Measurements from ENCODE around the gene ANAPC13. TPM values are rescaled to one million over a fixed set of nuclear protein-coding genes. Genes with fewer than 3 reads are reported as not detected.

ANAPC13 gene
- polyA plus RNA-seq, 1 donor from 2014 or later: 178 TPM

DNA sequence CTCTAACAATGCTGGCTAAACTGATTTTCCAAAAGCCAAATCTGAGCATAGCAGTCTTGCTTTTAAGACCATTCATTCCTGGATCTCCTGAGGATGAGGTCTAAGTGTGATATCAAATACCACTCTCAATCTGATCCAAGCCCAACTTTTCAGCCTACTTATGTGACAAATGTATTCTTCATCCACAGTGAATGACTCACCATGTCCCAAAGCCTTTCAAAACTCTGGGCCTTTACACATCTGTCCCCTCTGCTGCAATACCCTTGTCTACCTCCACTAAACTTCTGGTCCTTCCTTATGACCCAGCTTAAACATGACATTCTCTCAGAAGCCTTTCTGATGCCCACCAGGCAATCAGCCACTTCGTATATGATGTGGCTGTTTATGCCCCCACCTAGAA is 4.6 kb downstream of the ANAPC13 start:
- TF ChIP-seq TAF1 (IDR thresholded peaks at IDR 0.05; ENCODE audit: low read depth) (no peak), POLR2AphosphoS5 (IDR thresholded peaks at IDR 0.05) (no peak), EP300 (conservative IDR thresholded peaks at IDR 0.05; ENCODE audit: poor library complexity, severe bottlenecking) (no peak), REST (IDR thresholded peaks at IDR 0.05; ENCODE audit: borderline replicate concordance) (no peak), MXI1 (conservative IDR thresholded peaks at IDR 0.05; ENCODE audit: poor library complexity, severe bottlenecking) (no peak), EZH2 (IDR thresholded peaks at IDR 0.05; ENCODE audit: borderline replicate concordance, insufficient read depth, low read length, poor library complexity, severe bottlenecking) (no peak), SMC3 (conservative IDR thresholded peaks at IDR 0.05; ENCODE audit: poor library complexity) (no peak), RAD21 (conservative IDR thresholded peaks at IDR 0.05) (no peak)
- TF ChIP-seq, protein P1, sequence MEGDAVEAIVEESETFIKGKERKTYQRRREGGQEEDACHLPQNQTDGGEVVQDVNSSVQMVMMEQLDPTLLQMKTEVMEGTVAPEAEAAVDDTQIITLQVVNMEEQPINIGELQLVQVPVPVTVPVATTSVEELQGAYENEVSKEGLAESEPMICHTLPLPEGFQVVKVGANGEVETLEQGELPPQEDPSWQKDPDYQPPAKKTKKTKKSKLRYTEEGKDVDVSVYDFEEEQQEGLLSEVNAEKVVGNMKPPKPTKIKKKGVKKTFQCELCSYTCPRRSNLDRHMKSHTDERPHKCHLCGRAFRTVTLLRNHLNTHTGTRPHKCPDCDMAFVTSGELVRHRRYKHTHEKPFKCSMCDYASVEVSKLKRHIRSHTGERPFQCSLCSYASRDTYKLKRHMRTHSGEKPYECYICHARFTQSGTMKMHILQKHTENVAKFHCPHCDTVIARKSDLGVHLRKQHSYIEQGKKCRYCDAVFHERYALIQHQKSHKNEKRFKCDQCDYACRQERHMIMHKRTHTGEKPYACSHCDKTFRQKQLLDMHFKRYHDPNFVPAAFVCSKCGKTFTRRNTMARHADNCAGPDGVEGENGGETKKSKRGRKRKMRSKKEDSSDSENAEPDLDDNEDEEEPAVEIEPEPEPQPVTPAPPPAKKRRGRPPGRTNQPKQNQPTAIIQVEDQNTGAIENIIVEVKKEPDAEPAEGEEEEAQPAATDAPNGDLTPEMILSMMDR (IDR thresholded peaks at IDR 0.05; ENCODE audit: poor library complexity, severe bottlenecking): no peak
- H2AFZ ChIP-seq (ENCODE audit: low read depth, low read length): no peak overlapping the region
- peaks cover 10% of the 10 kb centered on the region for H3K36me3 ChIP-seq (ENCODE audit: insufficient read depth, low read length)
- H3K79me2 ChIP-seq (replicated peaks; ENCODE audit: insufficient read depth, low read length): peaks cover 12% of the 10 kb centered on the region
- no peak overlapping the region for H3K4me3 ChIP-seq (ENCODE audit: low read length)
- H3K27me3 ChIP-seq (ENCODE audit: insufficient read depth, low read depth, low read length): no peaks in the 10 kb centered on the region
- H3K27ac ChIP-seq (ENCODE audit: low read length): no peak overlapping the region
- H3K9me2 ChIP-seq (ENCODE audit: insufficient read depth, low read length): no peaks in the 10 kb centered on the region
- no peaks in the 10 kb centered on the region for H3F3A ChIP-seq (ENCODE audit: insufficient read depth, low read length, poor library complexity, severe bottlenecking)
- H4K20me1 ChIP-seq (ENCODE audit: insufficient read depth): no peaks in the 10 kb centered on the region
- H3K9me3 ChIP-seq (ENCODE audit: low read length): no peaks in the 10 kb centered on the region
- H3K9ac ChIP-seq (ENCODE audit: low read length): no peak overlapping the region
- H3K4me2 ChIP-seq (ENCODE audit: low read length): no peak overlapping the region

DNA sequence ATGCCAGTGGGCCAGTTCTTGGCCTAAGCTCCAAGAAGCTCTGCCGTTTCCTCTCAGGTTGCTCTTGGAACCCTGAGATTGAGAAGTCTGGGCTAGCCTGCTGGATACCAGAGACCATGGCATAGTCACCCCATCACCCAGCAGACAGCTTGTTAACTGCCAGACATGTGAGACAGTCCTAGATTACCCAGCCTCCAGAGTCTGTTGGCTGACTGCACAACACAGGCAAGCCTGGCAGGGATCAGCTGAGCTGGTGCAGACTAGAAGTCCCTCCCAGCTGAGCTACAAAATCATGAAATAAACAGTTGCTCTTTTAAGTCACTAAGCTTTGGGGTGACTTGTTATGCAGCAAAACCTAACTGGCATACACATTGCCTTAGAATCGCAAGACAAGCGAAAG is 5.2 kb downstream of the ANAPC13 start:
- H3K36me3 ChIP-seq (ENCODE audit: insufficient read depth, low read length): peaks cover 10% of the 10 kb centered on the region
- H3K27me3 ChIP-seq (ENCODE audit: insufficient read depth, low read depth, low read length): no peaks in the 10 kb centered on the region
- H2AFZ ChIP-seq (ENCODE audit: low read depth, low read length): no peak overlapping the region
- H3F3A ChIP-seq (ENCODE audit: insufficient read depth, low read length, poor library complexity, severe bottlenecking): no peaks in the 10 kb centered on the region
- peaks cover 12% of the 10 kb centered on the region for H3K79me2 ChIP-seq (replicated peaks; ENCODE audit: insufficient read depth, low read length)
- TF ChIP-seq POLR2AphosphoS5 (IDR thresholded peaks at IDR 0.05): no peak
- no peak overlapping the region for H3K4me3 ChIP-seq (ENCODE audit: low read length)
- H3K9me2 ChIP-seq (ENCODE audit: insufficient read depth, low read length): no peaks in the 10 kb centered on the region
- H3K9me3 ChIP-seq (ENCODE audit: low read length): no peaks in the 10 kb centered on the region
- H3K9ac ChIP-seq (ENCODE audit: low read length): no peak overlapping the region
- H4K20me1 ChIP-seq (ENCODE audit: insufficient read depth): no peaks in the 10 kb centered on the region
- no peak overlapping the region for H3K4me2 ChIP-seq (ENCODE audit: low read length)
- H3K27ac ChIP-seq (ENCODE audit: low read length): no peak overlapping the region

GRCh38 chr3:134477938-134478337 is 7.8 kb downstream of the ANAPC13 start:
- TF ChIP-seq TAF1 (IDR thresholded peaks at IDR 0.05; ENCODE audit: low read depth): no peak
- no peak for TF ChIP-seq REST (IDR thresholded peaks at IDR 0.05; ENCODE audit: borderline replicate concordance)
- no peak for TF ChIP-seq EZH2 (IDR thresholded peaks at IDR 0.05; ENCODE audit: borderline replicate concordance, insufficient read depth, low read length, poor library complexity, severe bottlenecking)
- no peak for TF ChIP-seq EP300 (conservative IDR thresholded peaks at IDR 0.05; ENCODE audit: poor library complexity, severe bottlenecking)
- TF ChIP-seq RAD21 (conservative IDR thresholded peaks at IDR 0.05): no peak
- TF ChIP-seq MXI1 (conservative IDR thresholded peaks at IDR 0.05; ENCODE audit: poor library complexity, severe bottlenecking): no peak
- TF ChIP-seq, protein P1 (IDR thresholded peaks at IDR 0.05; ENCODE audit: poor library complexity, severe bottlenecking): no peak
- no peak for TF ChIP-seq POLR2AphosphoS5 (IDR thresholded peaks at IDR 0.05)
- TF ChIP-seq SMC3 (conservative IDR thresholded peaks at IDR 0.05; ENCODE audit: poor library complexity): no peak
- no peak overlapping the region for H3K9ac ChIP-seq (ENCODE audit: low read length)
- no peak overlapping the region for H3K27ac ChIP-seq (ENCODE audit: low read length)

More at GRCh38 chr3:134477938-134478337, 7.8 kb downstream of the ANAPC13 start:
- Histone ChIP-seq H3K36me3 (ENCODE audit: insufficient read depth, low read length) (peaks cover 10% of the 10 kb centered on the region), H3K4me2 (ENCODE audit: low read length) (no peak overlapping the region), H2AFZ (ENCODE audit: low read depth, low read length) (no peak overlapping the region), H4K20me1 (ENCODE audit: insufficient read depth) (no peaks in the 10 kb centered on the region), H3K4me3 (ENCODE audit: low read length) (no peak overlapping the region), H3K79me2 (replicated peaks; ENCODE audit: insufficient read depth, low read length) (no peaks in the 10 kb centered on the region), H3F3A (ENCODE audit: insufficient read depth, low read length, poor library complexity, severe bottlenecking) (no peaks in the 10 kb centered on the region), H3K27me3 (ENCODE audit: insufficient read depth, low read depth, low read length) (no peaks in the 10 kb centered on the region), H3K9me2 (ENCODE audit: insufficient read depth, low read length) (no peaks in the 10 kb centered on the region), H3K9me3 (ENCODE audit: low read length) (no peaks in the 10 kb centered on the region)

Measured in neural cell (in vitro differentiated cells).